HEK293 (cell line): ENCODE results near the gene EGR2.

Source experiments
- CTCF ChIA-PET: fragments of 350-600 bp; formaldehyde crosslinking; extraction: SDS; loops from one replicate; lab custom pipeline; 2021; ENCODE audit warnings: antibody characterized with exemption; lab: Yijun Ruan, JAX
- POLR2A ChIA-PET: fragments of 300-600 bp; formaldehyde crosslinking; extraction: SDS; loops from one replicate; lab custom pipeline; 2020; ENCODE audit warnings: antibody characterized with exemption, inconsistent platforms; lab: Yijun Ruan, JAX
- H3K27ac ChIP-seq: fragments of 200-500 bp; sonication (Bioruptor generic); 2 replicates; pipeline ENCODE4 v1.5.1; 2014; ENCODE audit warnings: low read depth, low read length, control low read depth, inconsistent platforms; ENCODE audit errors: extremely low read depth
- H3K36me3 ChIP-seq, 2 experiments: fragments of 200-500 bp in 1 of 2; sonication (Bioruptor generic) in 1 of 2; 1 replicate in 1 of 2; 2 replicates in 1 of 2; pipeline ENCODE4 v1.5.1; 2014 to 2017; ENCODE audit warnings: inconsistent platforms in 2 of 2, low read length in 2 of 2; ENCODE audit not compliant: control insufficient read depth in 2 of 2, insufficient read depth in 1 of 2
- H3K4me1 ChIP-seq: fragments of 200-500 bp; sonication (Bioruptor generic); 2 replicates; pipeline ENCODE4 v1.5.1; 2014; ENCODE audit warnings: mild to moderate bottlenecking, low read length, inconsistent platforms; ENCODE audit not compliant: control insufficient read depth, insufficient read depth
- H3K4me3 ChIP-seq: 2 replicates; pipeline ENCODE4 v1.5.1; 2011; ENCODE audit warnings: low read depth, mild to moderate bottlenecking, control low read depth, low read length, moderate library complexity
- H3K9me3 ChIP-seq: fragments of 200-500 bp; sonication (Bioruptor generic); 2 replicates; pipeline ENCODE4 v1.5.1; 2014; ENCODE audit warnings: low read depth, low read length, inconsistent platforms; ENCODE audit not compliant: control insufficient read depth, insufficient read depth
- PRDM6 ChIP-seq: fragments of 450-650 bp; formaldehyde crosslinking; IDR thresholded peaks from 2 replicates; pipeline ENCODE4 v1.5.1; 2017; ENCODE audit warnings: missing biosample characterization, missing genetic modification characterization
- SALL2 ChIP-seq: fragments of 450-650 bp; formaldehyde crosslinking; IDR thresholded peaks from 2 replicates; pipeline ENCODE4 v1.5.0; 2017; ENCODE audit warnings: missing biosample characterization, mild to moderate bottlenecking, missing genetic modification characterization, borderline replicate concordance
- SCRT1 ChIP-seq: fragments of 450-650 bp; formaldehyde crosslinking; IDR thresholded peaks from 2 replicates; pipeline ENCODE4 v1.5.1; 2016; ENCODE audit warnings: missing biosample characterization, missing genetic modification characterization, borderline replicate concordance
- SP3 ChIP-seq: fragments of 450-650 bp; formaldehyde crosslinking; IDR thresholded peaks from 2 replicates; pipeline ENCODE4 v1.5.1; 2016; ENCODE audit warnings: missing biosample characterization, missing genetic modification characterization
- SP7 ChIP-seq: fragments of 450-650 bp; formaldehyde crosslinking; IDR thresholded peaks from 2 replicates; pipeline ENCODE4 v1.5.1; 2016; ENCODE audit warnings: missing biosample characterization, missing genetic modification characterization
- TRIM28 ChIP-seq: IDR thresholded peaks from 2 replicates; pipeline ENCODE4 v1.6.1; 2011; ENCODE audit warnings: low read length, control low read depth, borderline replicate concordance
- ZFHX2 ChIP-seq: fragments of 450-650 bp; formaldehyde crosslinking; conservative IDR thresholded peaks from 2 replicates; pipeline ENCODE4 v1.5.1; 2016; ENCODE audit warnings: missing biosample characterization, missing genetic modification characterization
- ZNF140 ChIP-seq: fragments of 450-650 bp; formaldehyde crosslinking; IDR thresholded peaks from 2 replicates; pipeline ENCODE4 v1.5.1; 2016; ENCODE audit warnings: missing biosample characterization, missing genetic modification characterization
- ZNF19 ChIP-seq: fragments of 450-650 bp; formaldehyde crosslinking; IDR thresholded peaks from 2 replicates; pipeline ENCODE4; 2016; ENCODE audit warnings: missing biosample characterization, missing genetic modification characterization, low read depth
- ZNF280C ChIP-seq: fragments of 450-650 bp; formaldehyde crosslinking; IDR thresholded peaks from 2 replicates; pipeline ENCODE4 v1.5.1; 2016; ENCODE audit warnings: missing biosample characterization, missing genetic modification characterization
- ZNF423 ChIP-seq: fragments of 450-650 bp; formaldehyde crosslinking; IDR thresholded peaks from 2 replicates; pipeline ENCODE4 v1.5.1; 2016; ENCODE audit warnings: missing biosample characterization, missing genetic modification characterization
- ZNF548 ChIP-seq: fragments of 450-650 bp; formaldehyde crosslinking; IDR thresholded peaks from 2 replicates; pipeline ENCODE4 v1.5.1; 2016; ENCODE audit warnings: missing biosample characterization, missing genetic modification characterization
- ZNF558 ChIP-seq: fragments of 450-650 bp; formaldehyde crosslinking; IDR thresholded peaks from 2 replicates; pipeline ENCODE4 v1.5.1; 2016; ENCODE audit warnings: missing biosample characterization, missing genetic modification characterization
- ZNF660 ChIP-seq: fragments of 450-650 bp; IDR thresholded peaks from 2 replicates; pipeline ENCODE4 v1.5.1; 2018; ENCODE audit warnings: missing biosample characterization, mild to moderate bottlenecking, missing genetic modification characterization
- ZSCAN23 ChIP-seq: fragments of 450-650 bp; formaldehyde crosslinking; IDR thresholded peaks from 2 replicates; pipeline ENCODE4 v1.5.1; 2016; ENCODE audit warnings: missing biosample characterization, missing genetic modification characterization

The EGR2 gene

GRCh38 chr10:62813453-62813852 lies 2.7 kb downstream of the EGR2 start (continued):
- no peak for TF ChIP-seq PRDM6 (tag by site-specific recombination)

DNA sequence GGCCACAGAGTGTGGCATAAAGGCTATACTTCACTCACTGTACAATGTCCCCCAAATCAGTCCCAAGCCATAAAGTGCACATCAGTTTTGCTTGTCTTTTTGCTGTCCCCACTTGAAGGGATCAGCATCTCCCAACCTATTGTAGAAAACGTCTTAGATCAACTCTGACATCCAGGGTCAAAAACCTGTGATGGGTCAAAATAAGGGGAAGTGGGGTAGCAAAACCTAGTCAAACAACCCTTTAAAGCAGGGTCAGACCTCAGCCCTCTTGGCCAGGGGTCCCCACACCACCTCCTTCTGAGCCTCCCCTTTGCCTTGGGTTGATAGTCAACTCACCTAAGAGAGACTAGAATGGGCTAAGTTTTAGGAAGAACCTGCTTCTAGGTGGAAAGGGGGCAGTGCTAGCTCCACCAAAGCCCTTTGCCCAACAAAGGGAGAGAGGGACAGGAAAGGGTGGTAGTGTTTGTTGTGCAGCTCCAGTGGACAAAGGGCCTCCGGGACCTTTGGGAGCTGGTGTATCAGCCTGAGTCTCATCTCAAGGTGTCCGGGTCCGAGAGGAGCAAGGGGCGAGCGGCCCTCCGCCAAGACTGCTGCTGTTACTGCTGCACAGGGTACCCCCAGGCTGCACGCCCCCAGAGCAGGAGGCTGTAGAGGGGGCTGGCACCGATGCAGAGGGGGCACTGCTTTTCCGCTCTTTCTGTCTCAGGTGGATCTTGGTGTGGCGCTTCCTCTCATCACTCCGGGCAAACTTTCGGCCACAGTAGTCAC lies 3.3 kb downstream of the EGR2 start:
- Histone ChIP-seq H3K27ac (no peak overlapping the region), H3K4me3 (no peak overlapping the region), H3K9me3 (no peaks in the 10 kb centered on the region), H3K36me3 (peaks cover 0 to 4% of the 10 kb centered on the region in 2 experiments; a peak in 2 of 3 replicates), H3K4me1 (no peaks in the 10 kb centered on the region)
- TF ChIP-seq ZFHX2 (tag by site-specific recombination) (peak; percentile 16; the same call in 1 of the 2 replicates), ZNF19 (tag by site-specific recombination) (no peak), ZNF280C (no peak)
- CTCF ChIA-PET: no interaction called here
- POLR2A ChIA-PET: no interaction called here

- H3K36me3 ChIP-seq: peaks cover 0 to 16% of the 10 kb centered on the region in 2 experiments; a peak in 2 of 3 replicates
- no peaks in the 10 kb centered on the region for H3K9me3 ChIP-seq
- H3K27ac ChIP-seq: no peak overlapping the region
- ChIA-PET CTCF (interaction anchor here (1.1 kb wide), 1 partner anchor 201 kb away, joined by 4 read pairs; no protein-coding TSS in a partner anchor), POLR2A (no interaction called here)
- TF ChIP-seq ZNF423 (tag by site-specific recombination) (no peak), ZNF660 (tag by site-specific recombination) (no peak), SALL2 (tag by site-specific recombination) (no peak), SP3 (no peak), ZNF558 (no peak), ZNF548 (tag by site-specific recombination) (no peak), ZNF140 (tag by site-specific recombination) (no peak), ZSCAN23 (tag by site-specific recombination) (no peak), SCRT1 (tag by site-specific recombination) (no peak), SP7 (tag by site-specific recombination) (no peak), TRIM28 (no peak)
- H3K4me1 ChIP-seq: peaks cover 5% of the 10 kb centered on the region; the same call in 1 of the 2 replicates
- H3K4me3 ChIP-seq: no peak overlapping the region
Observed at GRCh38 chr10:62811159-62811875, 4.8 kb downstream of the EGR2 start.
